Measurements from ENCODE around the gene KLHL33.

The KLHL33 gene

GRCh38 chr14:20461225-20462141 is 25.5 kb upstream of the KLHL33 start, which contains the start of gene PIP4P1:
PIP4P1 (minus strand) TSS chr14:20461434; CDS start chr14:20461325, 109 bp downstream.
- Histone ChIP-seq H3K4me1 (ENCODE audit: control extremely low read depth in 1 of 4, control insufficient read depth in 4 of 4, insufficient read depth in 4 of 4, low read length in 3 of 4) (peaks cover 8 to 57% (median 26%) of the 10 kb centered on the region in 4 experiments), H3K36me3 (ENCODE audit: control insufficient read depth in 4 of 4, insufficient read depth in 4 of 4, low read length in 3 of 4) (peaks cover 5 to 35% (median 26%) of the 10 kb centered on the region in 4 experiments), H3K27ac (ENCODE audit: insufficient read depth in 1 of 2, low read depth in 1 of 2, low read length in 2 of 2, poor library complexity in 1 of 2, severe bottlenecking in 2 of 2) (peak within 1 kb of the TSS; percentile 64 to 87), H3K27me3 (replicated peaks in 2 of 5; ENCODE audit: control insufficient read depth in 4 of 5, insufficient read depth in 5 of 5, low read length in 4 of 5) (no peaks in the 10 kb centered on the region), H3K9me3 (ENCODE audit: control extremely low read depth in 1 of 5, control insufficient read depth in 4 of 5, insufficient read depth in 2 of 5, low read depth in 1 of 5, low read length in 4 of 5) (no peaks in the 10 kb centered on the region), H3K4me3 (ENCODE audit: control insufficient read depth in 1 of 7, extremely low read depth in 1 of 7, insufficient read depth in 4 of 7, low read depth in 2 of 7, low read length in 6 of 7) (peak within 1 kb of the TSS; percentile 71 to 91 (median 80))
- POLR2A ChIA-PET, result interaction anchor here (0.6 to 1.6 kb wide), 4 partner anchors 8 to 141 kb away, joined by 3 to 11 read pairs (median 4); partner anchors contain the start of genes PARP2, PNP and TEP1
- DNase-seq, result peak; percentile 100
- CTCF ChIA-PET, result interaction anchor here (0.8 to 3.4 kb wide), 6 partner anchors 8 to 69 kb away, joined by 3 to 18 read pairs (median 3); partner anchors contain the start of gene PNP
- WGBS (ENCODE audit: insufficient coverage), result under 1% methylated on average over 44 of the region's 67 CpGs

GRCh38 chr14:20460458-20461224 is 24.7 kb upstream of the KLHL33 start:
- CTCF ChIA-PET, result interaction anchor here (1.3 to 3.4 kb wide), 4 partner anchors 9 to 70 kb away, joined by 3 to 18 read pairs (median 6); partner anchors contain the start of gene PNP
- POLR2A ChIA-PET, result interaction anchor here (0.6 to 1.6 kb wide), 2 partner anchors 9 to 37 kb away, joined by 3 to 11 read pairs; partner anchors contain the start of gene PNP
- peak overlapping the region; percentile 64 to 81 for H3K27ac ChIP-seq (ENCODE audit: insufficient read depth in 1 of 2, low read depth in 1 of 2, low read length in 2 of 2, poor library complexity in 1 of 2, severe bottlenecking in 2 of 2)

GRCh38 chr14:20458031-20458789 is 22.2 kb upstream of the KLHL33 start:
- DNase-seq, result no peak
- no peaks in the 10 kb centered on the region for H3K27me3 ChIP-seq (replicated peaks in 2 of 5; ENCODE audit: control insufficient read depth in 4 of 5, insufficient read depth in 5 of 5, low read length in 4 of 5)
- CTCF ChIA-PET, result interaction anchor here (0.6 to 1.6 kb wide), 3 partner anchors 36 to 116 kb away, joined by 3 to 4 read pairs (median 3); no protein-coding TSS in a partner anchor
- WGBS (ENCODE audit: insufficient coverage), result 85% methylated on average over 6 of the region's 8 CpGs
- H3K27ac ChIP-seq (ENCODE audit: insufficient read depth in 1 of 2, low read depth in 1 of 2, low read length in 2 of 2, poor library complexity in 1 of 2, severe bottlenecking in 2 of 2), result peak overlapping the region; percentile 3 to 15
- H3K4me1 ChIP-seq (ENCODE audit: control extremely low read depth in 1 of 4, control insufficient read depth in 4 of 4, insufficient read depth in 4 of 4, low read length in 3 of 4), result peaks cover 15 to 74% (median 44%) of the 10 kb centered on the region in 4 experiments
- H3K9me3 ChIP-seq (ENCODE audit: control extremely low read depth in 1 of 5, control insufficient read depth in 4 of 5, insufficient read depth in 2 of 5, low read depth in 1 of 5, low read length in 4 of 5), result no peaks in the 10 kb centered on the region
- H3K36me3 ChIP-seq (ENCODE audit: control insufficient read depth in 4 of 4, insufficient read depth in 4 of 4, low read length in 3 of 4), result peaks cover 5 to 40% (median 29%) of the 10 kb centered on the region in 4 experiments
- POLR2A ChIA-PET, result interaction anchor here (0.6 kb wide), 1 partner anchor 11 kb away, joined by 4 read pairs; no protein-coding TSS in a partner anchor
- no peak overlapping the region for H3K4me3 ChIP-seq (ENCODE audit: control insufficient read depth in 1 of 7, extremely low read depth in 1 of 7, insufficient read depth in 4 of 7, low read depth in 2 of 7, low read length in 6 of 7)

More at GRCh38 chr14:20460458-20461224, 24.7 kb upstream of the KLHL33 start:
- no peaks in the 10 kb centered on the region for H3K27me3 ChIP-seq (replicated peaks in 2 of 5; ENCODE audit: control insufficient read depth in 4 of 5, insufficient read depth in 5 of 5, low read length in 4 of 5)
- no peaks in the 10 kb centered on the region for H3K9me3 ChIP-seq (ENCODE audit: control extremely low read depth in 1 of 5, control insufficient read depth in 4 of 5, insufficient read depth in 2 of 5, low read depth in 1 of 5, low read length in 4 of 5)
- peak; percentile 40 to 71 (median 56) for DNase-seq
- 6% methylated on average over 28 of the region's 32 CpGs for WGBS (ENCODE audit: insufficient coverage)
- H3K36me3 ChIP-seq (ENCODE audit: control insufficient read depth in 4 of 4, insufficient read depth in 4 of 4, low read length in 3 of 4), result peaks cover 5 to 40% (median 29%) of the 10 kb centered on the region in 4 experiments
- peak overlapping the region; percentile 71 to 91 (median 80) for H3K4me3 ChIP-seq (ENCODE audit: control insufficient read depth in 1 of 7, extremely low read depth in 1 of 7, insufficient read depth in 4 of 7, low read depth in 2 of 7, low read length in 6 of 7)
- peaks cover 15 to 65% (median 34%) of the 10 kb centered on the region in 4 experiments for H3K4me1 ChIP-seq (ENCODE audit: control extremely low read depth in 1 of 4, control insufficient read depth in 4 of 4, insufficient read depth in 4 of 4, low read length in 3 of 4)

GRCh38 chr14:20456971-20457370 is 21.0 kb upstream of the KLHL33 start:
- Histone ChIP-seq H3K27ac (ENCODE audit: insufficient read depth in 1 of 2, low read depth in 1 of 2, low read length in 2 of 2, poor library complexity in 1 of 2, severe bottlenecking in 2 of 2) (peak overlapping the region in 1 of 2 experiments; percentile 37), H3K4me3 (ENCODE audit: control insufficient read depth in 1 of 7, extremely low read depth in 1 of 7, insufficient read depth in 4 of 7, low read depth in 2 of 7, low read length in 6 of 7) (peak overlapping the region in 1 of 7 experiments; percentile 96), H3K27me3 (replicated peaks in 2 of 5; ENCODE audit: control insufficient read depth in 4 of 5, insufficient read depth in 5 of 5, low read length in 4 of 5) (no peaks in the 10 kb centered on the region), H3K4me1 (ENCODE audit: control extremely low read depth in 1 of 4, control insufficient read depth in 4 of 4, insufficient read depth in 4 of 4, low read length in 3 of 4) (peaks cover 15 to 61% (median 40%) of the 10 kb centered on the region in 4 experiments), H3K36me3 (ENCODE audit: control insufficient read depth in 4 of 4, insufficient read depth in 4 of 4, low read length in 3 of 4) (peaks cover 5 to 45% (median 30%) of the 10 kb centered on the region in 4 experiments), H3K9me3 (ENCODE audit: control extremely low read depth in 1 of 5, control insufficient read depth in 4 of 5, insufficient read depth in 2 of 5, low read depth in 1 of 5, low read length in 4 of 5) (no peaks in the 10 kb centered on the region)
- CTCF ChIA-PET, result interaction anchor here (3.0 to 5.9 kb wide), 2 partner anchors 35 to 42 kb away, joined by 9 to 34 read pairs; partner anchors contain the start of gene TEP1
- WGBS (ENCODE audit: insufficient coverage), result 87% methylated on average over 13 of the region's 13 CpGs
- POLR2A ChIA-PET, result interaction anchor here (1.0 kb wide), 1 partner anchor 19 kb away, joined by 3 read pairs; no protein-coding TSS in a partner anchor
- peak in 2 of 3 donors; percentile 15 to 16 for DNase-seq

- 2% methylated on average over 32 of the region's 39 CpGs for WGBS (ENCODE audit: insufficient coverage)
- peak overlapping the region; percentile 98 to 99 for H3K27ac ChIP-seq (ENCODE audit: insufficient read depth in 1 of 2, low read depth in 1 of 2, low read length in 2 of 2, poor library complexity in 1 of 2, severe bottlenecking in 2 of 2)
- peak overlapping the region; percentile 89 to 98 (median 93) for H3K4me3 ChIP-seq (ENCODE audit: control insufficient read depth in 1 of 7, extremely low read depth in 1 of 7, insufficient read depth in 4 of 7, low read depth in 2 of 7, low read length in 6 of 7)
- peaks cover 5 to 56% (median 35%) of the 10 kb centered on the region in 4 experiments for H3K36me3 ChIP-seq (ENCODE audit: control insufficient read depth in 4 of 4, insufficient read depth in 4 of 4, low read length in 3 of 4)
- peaks cover 14 to 58% (median 37%) of the 10 kb centered on the region in 4 experiments for H3K4me1 ChIP-seq (ENCODE audit: control extremely low read depth in 1 of 4, control insufficient read depth in 4 of 4, insufficient read depth in 4 of 4, low read length in 3 of 4)
- no peaks in the 10 kb centered on the region for H3K9me3 ChIP-seq (ENCODE audit: control extremely low read depth in 1 of 5, control insufficient read depth in 4 of 5, insufficient read depth in 2 of 5, low read depth in 1 of 5, low read length in 4 of 5)
- DNase-seq, result peak in 1 of 3 donors; percentile 93
- ChIA-PET CTCF (interaction anchor here (0.7 to 5.9 kb wide), 13 partner anchors 8 to 158 kb away, joined by 3 to 34 read pairs (median 3); partner anchors contain the start of gene TEP1), POLR2A (interaction anchor here (1.0 to 2.1 kb wide), 5 partner anchors 14 to 155 kb away, joined by 3 to 15 read pairs (median 6); partner anchors contain the start of genes PARP2 and PNP)
- no peaks in the 10 kb centered on the region for H3K27me3 ChIP-seq (replicated peaks in 2 of 5; ENCODE audit: control insufficient read depth in 4 of 5, insufficient read depth in 5 of 5, low read length in 4 of 5)
Measured at GRCh38 chr14:20455355-20456300, 19.7 kb upstream of the KLHL33 start.
